Heart left ventricle (tissue), 16 donors: ENCODE measurements around the gene PATZ1. TPM values are rescaled to one million over a fixed set of nuclear protein-coding genes. Genes with fewer than 3 reads are reported as not detected.
"Not testable (repeated sequence)": the region's sequence is repeated elsewhere in the genome, so short reads cannot be mapped to it uniquely, and the experiment has no call there.

Experiments used
- ATAC-seq, 4 donors: fragments of 200-7000 bp; cut with Tn5 transposase; one replicate each; pipeline ENCODE4 v1.9.1; 2020 to 2022; ENCODE audit warnings: moderate library complexity in 4 of 4, mild to moderate bottlenecking in 3 of 4, moderate number of reproducible peaks in 1 of 4
- DNase-seq, 5 donors: peaks; one replicate each; pipeline ENCODE4 v3.0.0-alpha.2; 2020
- H3K27ac ChIP-seq, 12 donors: fragments of 200-600 bp; sonication (generic) in 4 of 12; one replicate each; pipeline versions ENCODE4 v1.5.0 to v1.8.0; 2016 to 2022; ENCODE audit warnings: mild to moderate bottlenecking in 2 of 12
- H3K27me3 ChIP-seq, 9 donors: fragments of 200-600 bp; sonication (generic) in 2 of 9; one replicate each; pipeline versions ENCODE4 v1.5.1 to v1.8.0; 2016 to 2022; ENCODE audit warnings: mild to moderate bottlenecking in 3 of 9
- H3K36me3 ChIP-seq, 9 donors: fragments of 200-600 bp; sonication (generic) in 2 of 9; one replicate each; pipeline versions ENCODE4 v1.5.0 to v1.8.0; 2018 to 2022; ENCODE audit warnings: mild to moderate bottlenecking in 2 of 9
- H3K4me1 ChIP-seq, 12 donors: fragments of 200-600 bp; sonication (generic) in 4 of 12; one replicate each; pipeline versions ENCODE4 v1.5.0 to v1.8.0; 2016 to 2022; ENCODE audit warnings: mild to moderate bottlenecking in 3 of 12
- H3K4me3 ChIP-seq, 12 donors: fragments of 200-600 bp; sonication (generic) in 4 of 12; one replicate each; pipeline versions ENCODE4 v1.5.0 to v1.8.0; 2017 to 2022; ENCODE audit warnings: mild to moderate bottlenecking in 9 of 12, moderate library complexity in 4 of 12
- H3K9me3 ChIP-seq, 12 donors: fragments of 200-600 bp; sonication (generic) in 4 of 12; one replicate each; pipeline versions ENCODE4 v1.5.0 to v1.8.0; 2016 to 2022; ENCODE audit warnings: mild to moderate bottlenecking in 1 of 12
- POLR2A ChIP-seq, 2 donors: fragments of 450-650 bp; IDR thresholded peaks; one replicate each; pipeline ENCODE4 v1.6.1; 2017; ENCODE audit warnings: antibody characterized with exemption in 2 of 2, mild to moderate bottlenecking in 2 of 2, moderate library complexity in 2 of 2
- WGBS, 4 donors: extraction: QIAGEN DNeasy Blood & Tissue Kit in 2 of 4; methylation state at CpG; one replicate each; pipeline versions ENCODE4 v1.1.5 to v1.1.7; 2013 to 2018; 5-methylcytosine and 5-hydroxymethylcytosine counted together
- intact Hi-C, 10 donors: fragments of 100-400 bp; cut with DNase I; formaldehyde crosslinking; loops; one replicate each; pipeline versions ENCODE4 v1.11.1 to v1.14.2; 2022
- polyA plus RNA-seq, 2 donors: library from polyadenylated mRNA; stranded (reverse); fragments of 200-250 nt; gene quantifications; one replicate each; pipeline ENCODE4 v1.2.3, GENCODE V29; 2013
- total RNA-seq, 9 donors: library from RNA; depleted of rRNA in 2 of 9; stranded (reverse); fragments of >200 nt in 2 of 9; fragmentation: NEBNext Ultra II Directional in 3 of 9; extraction: Animal tissue kit (Norgen Biotek cat#: 25700) in 3 of 9; gene quantifications; one replicate each; pipeline versions ENCODE4 v1.1.0 to v1.2.4, GENCODE V29; 2016 to 2023
- TF ChIP-seq, protein P1 (sequence below), 12 donors: fragments of 200-600 bp; sonication (generic) in 4 of 12; IDR thresholded peaks; one replicate each; pipeline versions ENCODE4 v1.5.0 to v1.8.0; 2018 to 2022; ENCODE audit warnings: antibody characterized with exemption in 12 of 12, mild to moderate bottlenecking in 5 of 12
- donor health status: ischemic (EF 13 %, LVEDD 7.1; RV severe dilation, severe dysfunction).
- donor health status: healthy with polysubstance abuse.
- donor health status: DM: no; HTN: yes; CAD: no.
- donor health status: DM: no; HTN: no; CAD: no.
- donor health status: ischemic (EF 25% LVEDD 6.9; RV normal size, moderate dysfunction).
- donor health status: ischemic (EF 25% LVEDD 5.7; RV mildly dilated, moderate dysfunction).
- donor health status: healthy.
- donor health status: DM: yes; HTN: yes; CAD: no.
- donor health status: ischemic (EF 35%, LVEDD 5.7; RV mildly dilated, moderate dysfunction).
- donor health status: nonischemic (EF 11% LVEDD 7.7; RV severe dilation, severe dysfunction).
- donor health status: DM: yes; HTN: yes; CAD: no.
- donor health status: PGD.
- donor health status: ischemic (EF 29% LVEDD 5.4; RV normal size, mild dysfunction).
- donor health status: nonischemic (EF 23%, LVEDD 6.1; RV moderate dilation, normal function).

Gene PATZ1
- total and polyA plus RNA-seq, 11 donors: 7.7 to 20.1 (median 12.3) TPM

DNA sequence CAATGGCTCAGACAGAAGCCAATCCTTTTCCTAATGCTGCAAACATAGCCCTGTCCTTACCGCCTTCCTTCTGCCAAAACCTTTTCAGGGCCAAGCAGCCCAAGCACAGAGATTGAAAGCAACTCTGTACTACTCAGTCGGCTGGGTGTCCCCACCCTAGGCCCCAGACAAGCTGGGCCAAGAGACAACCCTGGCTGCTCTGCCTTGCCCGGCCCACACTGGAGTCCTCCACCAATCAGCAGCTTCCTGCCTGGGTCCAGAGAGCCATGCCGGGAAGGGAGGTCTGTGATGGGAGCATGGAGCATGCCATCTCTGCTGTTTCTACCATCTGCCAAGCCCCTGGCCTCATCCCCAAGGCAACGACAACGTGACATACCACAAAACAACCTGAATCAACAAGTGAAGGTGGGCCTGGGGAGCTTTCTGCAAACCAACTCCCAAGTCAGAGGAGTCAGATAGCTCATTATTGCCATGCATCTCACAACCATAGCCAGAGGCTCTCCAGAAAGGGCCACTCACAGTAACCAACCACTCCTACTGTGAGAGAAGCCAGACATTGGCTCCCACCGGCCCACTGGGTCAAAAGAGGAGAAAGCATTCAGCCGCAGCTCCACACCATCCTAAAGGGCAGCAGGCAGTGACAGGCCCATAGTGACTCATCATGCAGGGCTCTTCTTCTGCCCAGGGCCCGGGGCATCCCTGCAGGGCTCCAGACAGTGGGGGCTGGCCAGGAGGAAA lies 18.2 kb downstream of the PATZ1 start:
- peak in 2 of 4 donors; percentile 37 to 51 for ATAC-seq
- 76 to 89% (median 88%) methylated on average over 8 to 9 of the region's 9 CpGs for WGBS, 4 donors
- intact Hi-C loops: no loop called here
- TF ChIP-seq POLR2A (IDR thresholded peaks at IDR 0.05): no peak
- TF ChIP-seq, protein P1, sequence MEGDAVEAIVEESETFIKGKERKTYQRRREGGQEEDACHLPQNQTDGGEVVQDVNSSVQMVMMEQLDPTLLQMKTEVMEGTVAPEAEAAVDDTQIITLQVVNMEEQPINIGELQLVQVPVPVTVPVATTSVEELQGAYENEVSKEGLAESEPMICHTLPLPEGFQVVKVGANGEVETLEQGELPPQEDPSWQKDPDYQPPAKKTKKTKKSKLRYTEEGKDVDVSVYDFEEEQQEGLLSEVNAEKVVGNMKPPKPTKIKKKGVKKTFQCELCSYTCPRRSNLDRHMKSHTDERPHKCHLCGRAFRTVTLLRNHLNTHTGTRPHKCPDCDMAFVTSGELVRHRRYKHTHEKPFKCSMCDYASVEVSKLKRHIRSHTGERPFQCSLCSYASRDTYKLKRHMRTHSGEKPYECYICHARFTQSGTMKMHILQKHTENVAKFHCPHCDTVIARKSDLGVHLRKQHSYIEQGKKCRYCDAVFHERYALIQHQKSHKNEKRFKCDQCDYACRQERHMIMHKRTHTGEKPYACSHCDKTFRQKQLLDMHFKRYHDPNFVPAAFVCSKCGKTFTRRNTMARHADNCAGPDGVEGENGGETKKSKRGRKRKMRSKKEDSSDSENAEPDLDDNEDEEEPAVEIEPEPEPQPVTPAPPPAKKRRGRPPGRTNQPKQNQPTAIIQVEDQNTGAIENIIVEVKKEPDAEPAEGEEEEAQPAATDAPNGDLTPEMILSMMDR (IDR thresholded peaks at IDR 0.05): no peak
- Histone ChIP-seq H3K36me3 (peaks cover 0 to 94% (median 81%) of the 10 kb centered on the region in 9 donors), H3K9me3 (no peaks in the 10 kb centered on the region), H3K4me1 (no peaks in the 10 kb centered on the region), H3K27ac (no peak overlapping the region), H3K27me3 (no peaks in the 10 kb centered on the region), H3K4me3 (no peak overlapping the region)
- no peak for DNase-seq

DNA sequence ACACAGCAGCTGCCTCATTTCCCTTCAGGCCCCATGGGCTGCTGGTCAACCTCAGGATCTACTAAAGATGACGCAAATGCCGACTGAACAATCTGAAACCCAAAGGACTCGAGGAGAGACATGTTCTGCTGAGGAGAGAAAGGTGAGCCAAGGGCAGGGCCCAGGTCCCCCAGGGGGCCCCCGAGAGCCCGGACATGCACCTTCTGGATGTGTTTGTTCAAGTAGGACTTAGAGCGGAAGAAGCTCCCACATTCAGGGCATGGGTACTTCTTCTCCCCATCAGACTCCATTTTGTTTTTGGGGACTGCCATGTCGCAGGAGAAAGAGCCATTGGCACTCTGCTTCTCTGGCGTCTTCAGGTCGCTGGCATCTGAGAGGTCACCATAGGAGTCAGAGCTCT lies 19.3 kb downstream of the PATZ1 start:
- intact Hi-C loops: no loop called here
- H3K36me3 ChIP-seq: peaks cover 0 to 85% (median 71%) of the 10 kb centered on the region in 9 donors
- no peak overlapping the region for H3K4me3 ChIP-seq
- no peaks in the 10 kb centered on the region for H3K4me1 ChIP-seq
- H3K27ac ChIP-seq: no peak overlapping the region
- no peaks in the 10 kb centered on the region for H3K27me3 ChIP-seq
- ATAC-seq (no peak), DNase-seq (no peak)
- TF ChIP-seq POLR2A (IDR thresholded peaks at IDR 0.05): no peak
- TF ChIP-seq, protein P1 (IDR thresholded peaks at IDR 0.05): no peak
- 91 to 97% (median 93%) methylated on average over 9 of the region's 9 CpGs for WGBS, 4 donors
- no peaks in the 10 kb centered on the region for H3K9me3 ChIP-seq

DNA sequence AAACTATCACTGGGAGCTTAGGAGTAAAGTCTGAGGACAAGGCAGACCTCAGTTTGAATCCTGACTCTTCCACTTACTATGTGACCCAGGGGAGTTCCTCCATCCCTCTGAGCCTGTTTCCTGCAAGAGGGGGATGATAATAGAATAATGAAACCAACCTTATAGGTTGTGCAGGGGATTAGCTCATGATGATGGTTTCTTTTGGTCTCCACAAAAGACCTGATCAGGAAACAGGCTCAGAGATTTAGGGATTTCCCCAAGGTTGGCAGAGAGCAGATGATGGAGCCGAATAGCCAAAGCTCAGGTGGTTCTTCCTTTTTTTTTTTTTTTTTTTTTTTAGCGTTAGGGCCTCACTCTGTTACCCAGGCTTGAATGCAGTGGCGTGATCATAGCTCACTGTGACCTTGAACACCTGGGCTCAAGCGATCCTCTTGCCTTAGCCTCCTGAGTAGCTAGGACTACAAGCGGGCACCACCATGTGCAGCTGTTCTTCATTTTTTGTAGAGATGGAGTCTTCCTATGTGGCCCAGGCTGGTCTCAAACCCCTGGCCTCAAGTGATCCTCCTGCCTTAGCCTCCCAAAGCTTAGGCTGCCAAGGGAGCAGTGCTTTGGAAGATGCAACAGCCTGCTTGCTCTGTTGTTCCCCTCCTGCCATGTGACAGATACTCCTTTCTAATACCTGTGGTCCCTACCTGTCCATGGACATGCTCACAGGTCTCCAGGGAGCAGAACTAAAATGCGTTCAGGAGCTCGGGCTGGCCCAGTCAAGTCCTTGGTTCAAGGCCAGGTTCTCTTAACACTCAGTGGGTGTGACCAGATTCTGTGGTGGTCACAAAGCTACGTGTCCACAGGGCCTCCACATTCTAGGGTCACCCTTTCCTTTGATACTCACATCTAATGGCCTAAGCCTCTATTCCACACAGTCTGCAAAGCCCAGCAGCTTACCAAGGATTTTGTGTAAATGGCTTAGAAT lies 22.3 kb downstream of the PATZ1 start:
- TF ChIP-seq POLR2A (IDR thresholded peaks at IDR 0.05): no peak
- TF ChIP-seq, protein P1 (IDR thresholded peaks at IDR 0.05): no peak
- ATAC-seq: no peak
- Histone ChIP-seq H3K27me3 (no peaks in the 10 kb centered on the region), H3K27ac (no peak overlapping the region), H3K4me3 (no peak overlapping the region), H3K9me3 (no peaks in the 10 kb centered on the region), H3K36me3 (peaks cover 0 to 55% (median 45%) of the 10 kb centered on the region in 9 donors), H3K4me1 (no peaks in the 10 kb centered on the region)
- DNase-seq: no peak
- intact Hi-C loops: no loop called here
- WGBS, 4 donors: 86 to 93% (median 91%) methylated on average over 7 to 8 of the region's 8 CpGs

DNA sequence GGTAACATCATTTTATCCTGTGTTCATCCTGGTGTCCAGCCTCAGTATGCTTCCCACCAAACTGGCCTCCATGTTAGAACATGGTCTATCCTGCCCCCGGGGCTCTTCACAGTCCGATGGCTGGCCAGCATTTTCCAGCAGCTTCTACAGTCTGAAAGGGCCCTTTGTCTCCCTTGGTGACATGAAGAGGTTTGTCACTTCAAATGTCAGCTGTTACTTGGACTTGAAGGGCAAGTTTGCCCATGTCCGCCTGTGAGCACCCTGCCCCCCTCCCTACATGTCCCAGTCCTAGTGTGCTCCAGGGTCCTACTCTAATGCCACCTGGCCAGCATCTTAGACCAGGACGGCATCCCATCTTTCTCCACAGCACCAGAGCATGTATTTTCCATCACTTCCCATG lies 24.7 kb downstream of the PATZ1 start:
- no peak overlapping the region for H3K4me3 ChIP-seq
- intact Hi-C loops: no loop called here
- no peak for TF ChIP-seq POLR2A (IDR thresholded peaks at IDR 0.05)
- TF ChIP-seq, protein P1 (IDR thresholded peaks at IDR 0.05): no peak
- DNase-seq (no peak), ATAC-seq (no peak)
- 68 to 88% (median 72%) methylated on average over 4 of the region's 4 CpGs for WGBS, 4 donors
- no peaks in the 10 kb centered on the region for H3K9me3 ChIP-seq
- no peak overlapping the region for H3K27ac ChIP-seq
- peaks cover 0 to 31% (median 21%) of the 10 kb centered on the region in 9 donors for H3K36me3 ChIP-seq
- no peaks in the 10 kb centered on the region for H3K4me1 ChIP-seq
- no peaks in the 10 kb centered on the region for H3K27me3 ChIP-seq

DNA sequence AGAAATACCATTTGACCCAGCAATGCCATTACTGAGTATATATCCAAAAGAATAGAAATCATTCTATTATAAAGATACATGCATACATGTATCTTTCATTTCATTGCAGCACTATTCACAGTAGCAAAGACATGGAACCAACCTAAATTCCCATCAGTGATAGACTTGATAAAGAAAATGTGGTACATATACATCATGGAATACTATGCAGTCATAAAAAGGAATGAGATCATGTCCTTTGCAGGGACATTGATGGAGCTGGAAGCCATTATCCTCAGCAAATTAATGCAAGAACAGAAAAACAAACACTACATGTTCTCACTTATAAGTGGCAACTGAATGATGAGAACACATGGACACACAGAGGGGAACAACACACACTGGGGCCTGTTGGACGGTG lies 31.9 kb downstream of the PATZ1 start:
- Histone ChIP-seq H3K9me3 (peaks cover 0 to 10% (median 0%) of the 10 kb centered on the region in 12 donors), H3K27ac (peak overlapping the region in 1 of 12 donors; percentile 79), H3K4me1 (peaks cover 0 to 16% (median 7%) of the 10 kb centered on the region in 12 donors)
- WGBS, 4 donors: 92 to 100% (median 95%) methylated on average over 1 of the region's 1 CpG
- H3K36me3 ChIP-seq, DNase-seq, H3K4me3 ChIP-seq, intact Hi-C loops, H3K27me3 ChIP-seq, ATAC-seq: not testable (repeated sequence)
